Fibroblast of mammary gland (primary cell): ENCODE results near the gene PROCA1.

ENCODE experiments used
- DNase-seq: peaks from one replicate; pipeline ENCODE4 v3.0.0-alpha.2; 2010; ENCODE audit warnings: low read depth
- H3K4me3 ChIP-seq: 2 replicates; pipeline ENCODE4 v1.5.1; 2011; ENCODE audit warnings: low read depth, mild to moderate bottlenecking, low read length, moderate library complexity; ENCODE audit not compliant: control insufficient read depth
- TF ChIP-seq, protein P1 (sequence below): conservative IDR thresholded peaks from 2 replicates; pipeline ENCODE4 v1.5.1; 2011; ENCODE audit warnings: low read depth, low read length, inconsistent platforms; ENCODE audit not compliant: control insufficient read depth, insufficient read depth

The PROCA1 gene

GRCh38 chr17:28711723-28712031, at the start of gene PROCA1:
TSS of gene PROCA1 (minus strand) at chr17:28711888. CDS start at chr17:28711660, 228 bp downstream.
- peak within 1 kb of the TSS; percentile 46 for H3K4me3 ChIP-seq
- TF ChIP-seq, protein P1, sequence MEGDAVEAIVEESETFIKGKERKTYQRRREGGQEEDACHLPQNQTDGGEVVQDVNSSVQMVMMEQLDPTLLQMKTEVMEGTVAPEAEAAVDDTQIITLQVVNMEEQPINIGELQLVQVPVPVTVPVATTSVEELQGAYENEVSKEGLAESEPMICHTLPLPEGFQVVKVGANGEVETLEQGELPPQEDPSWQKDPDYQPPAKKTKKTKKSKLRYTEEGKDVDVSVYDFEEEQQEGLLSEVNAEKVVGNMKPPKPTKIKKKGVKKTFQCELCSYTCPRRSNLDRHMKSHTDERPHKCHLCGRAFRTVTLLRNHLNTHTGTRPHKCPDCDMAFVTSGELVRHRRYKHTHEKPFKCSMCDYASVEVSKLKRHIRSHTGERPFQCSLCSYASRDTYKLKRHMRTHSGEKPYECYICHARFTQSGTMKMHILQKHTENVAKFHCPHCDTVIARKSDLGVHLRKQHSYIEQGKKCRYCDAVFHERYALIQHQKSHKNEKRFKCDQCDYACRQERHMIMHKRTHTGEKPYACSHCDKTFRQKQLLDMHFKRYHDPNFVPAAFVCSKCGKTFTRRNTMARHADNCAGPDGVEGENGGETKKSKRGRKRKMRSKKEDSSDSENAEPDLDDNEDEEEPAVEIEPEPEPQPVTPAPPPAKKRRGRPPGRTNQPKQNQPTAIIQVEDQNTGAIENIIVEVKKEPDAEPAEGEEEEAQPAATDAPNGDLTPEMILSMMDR: no peak
- no peak for DNase-seq

DNA sequence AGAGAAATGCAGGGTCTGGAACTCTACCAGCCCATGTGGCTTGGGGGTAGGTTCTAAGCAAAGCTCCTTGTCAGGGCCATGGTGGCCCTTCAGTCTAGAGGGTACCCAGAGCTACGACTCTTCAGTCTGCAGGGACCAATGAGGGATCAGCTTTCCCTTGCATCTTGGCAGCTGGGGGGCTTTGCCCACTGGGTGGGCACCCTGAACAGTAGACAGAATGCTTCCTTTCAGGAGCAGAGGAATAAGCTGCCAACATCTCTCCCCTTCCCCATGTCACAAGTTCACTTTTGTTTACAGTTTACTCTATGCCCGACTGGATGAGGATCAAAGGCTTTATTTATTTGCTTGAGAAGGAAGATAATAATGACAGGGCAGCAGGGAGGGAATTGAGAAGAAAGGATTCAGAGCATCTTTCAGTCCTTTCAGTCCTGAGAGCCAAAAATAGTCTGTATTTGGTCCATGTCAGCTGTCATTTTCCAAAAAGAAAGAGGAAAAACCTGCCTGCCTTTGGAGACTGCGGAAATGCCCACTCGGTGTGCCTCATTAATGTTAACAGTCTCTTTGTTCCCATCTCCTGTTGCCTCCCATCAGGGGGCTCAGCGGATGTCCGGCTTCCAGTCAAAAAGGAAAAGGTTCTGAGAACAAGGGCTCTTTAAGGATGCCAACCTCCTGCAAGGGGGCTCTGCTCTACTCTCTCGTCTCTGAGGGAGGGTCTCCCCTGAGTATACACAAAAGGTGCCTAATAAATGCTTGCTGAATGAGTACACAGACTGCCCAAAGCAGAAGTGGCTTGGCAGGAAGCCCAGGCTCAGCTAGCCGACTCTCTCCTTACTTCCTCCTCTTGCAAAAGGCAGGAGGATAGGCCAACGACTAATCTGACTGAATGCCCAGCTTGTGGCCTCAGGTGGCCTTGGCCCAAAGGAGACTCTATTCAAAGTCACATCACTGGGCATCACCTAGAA, 49.2 kb upstream of the PROCA1 start:
- peak; percentile 76 for DNase-seq
- TF ChIP-seq, protein P1: no peak
- no peak overlapping the region for H3K4me3 ChIP-seq

- TF ChIP-seq, protein P1: no peak
- DNase-seq: no peak
- no peak overlapping the region for H3K4me3 ChIP-seq
Measured at GRCh38 chr17:28759256-28759865, 47.7 kb upstream of the PROCA1 start.

- DNase-seq: no peak
- TF ChIP-seq, protein P1: no peak
- H3K4me3 ChIP-seq: no peak overlapping the region
Measured at GRCh38 chr17:28758411-28759121, 46.9 kb upstream of the PROCA1 start.

- no peak overlapping the region for H3K4me3 ChIP-seq
- DNase-seq: no peak
- TF ChIP-seq, protein P1: no peak
Measured at GRCh38 chr17:28756049-28756804, 44.5 kb upstream of the PROCA1 start.

DNA sequence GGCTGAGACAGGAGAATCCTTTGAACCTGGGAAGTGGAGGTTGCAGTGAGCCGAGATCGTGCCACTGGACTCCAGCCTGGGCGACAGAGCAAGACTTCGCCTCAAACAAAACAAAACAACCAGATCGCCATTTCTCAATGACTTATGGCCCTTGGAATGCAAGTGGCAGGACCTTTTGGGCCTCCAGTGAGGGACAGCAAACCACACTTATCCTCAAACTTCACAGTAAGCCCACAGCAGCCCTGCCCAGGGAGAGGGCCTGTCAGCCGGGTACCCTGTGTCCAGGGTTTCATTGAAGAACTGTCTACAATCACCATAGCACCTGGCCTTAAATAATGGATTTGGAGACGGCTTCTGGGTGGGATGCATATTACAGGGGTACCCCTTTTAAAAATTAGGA, 43.8 kb upstream of the PROCA1 start:
- TF ChIP-seq, protein P1: no peak
- DNase-seq: no peak
- H3K4me3 ChIP-seq: no peak overlapping the region
